Neural progenitor cell (in vitro differentiated cells): ENCODE results near the gene RLBP1.

Experiments
- EZH2 ChIP-seq: fragments of 200-600 bp; sonication (generic); IDR thresholded peaks from 2 replicates; pipeline ENCODE4 v1.6.1; 2017; ENCODE audit warnings: antibody characterized with exemption, mild to moderate bottlenecking, moderate library complexity
- EZH2phosphoT487 ChIP-seq: fragments of 200-600 bp; sonication (generic); IDR thresholded peaks from 2 replicates; pipeline ENCODE4 v1.6.1; 2017; ENCODE audit warnings: antibody characterized with exemption
- TF ChIP-seq, protein P1 (sequence below): fragments of 200-600 bp; sonication (generic); IDR thresholded peaks from 2 replicates; pipeline ENCODE4 v1.5.1; 2017; ENCODE audit warnings: antibody characterized with exemption, mild to moderate bottlenecking

DNA sequence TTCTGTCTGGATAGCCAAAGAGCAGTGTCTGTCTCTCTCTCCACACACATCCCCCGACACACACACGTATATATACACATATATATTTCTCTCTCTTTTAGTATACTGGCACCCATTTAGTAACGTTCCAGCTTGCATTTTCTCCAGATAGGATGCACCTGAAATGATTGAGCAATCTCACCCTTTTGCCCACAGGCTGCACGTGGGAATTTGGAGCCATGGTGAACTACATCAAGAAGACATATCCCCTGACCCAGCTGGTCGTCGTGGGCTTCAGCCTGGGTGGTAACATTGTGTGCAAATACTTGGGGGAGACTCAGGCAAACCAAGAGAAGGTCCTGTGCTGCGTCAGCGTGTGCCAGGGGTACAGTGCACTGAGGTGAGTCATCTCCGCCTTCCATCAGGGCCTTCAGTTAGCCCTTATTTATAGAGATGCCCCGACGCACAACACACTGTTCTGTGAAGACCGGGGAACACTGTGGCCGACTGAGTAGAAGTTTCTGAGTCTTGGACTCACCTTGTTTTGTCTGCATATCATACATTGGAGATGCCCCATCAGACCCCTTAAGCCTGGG is 45.7 kb downstream of the RLBP1 start:
- TF ChIP-seq, protein P1, sequence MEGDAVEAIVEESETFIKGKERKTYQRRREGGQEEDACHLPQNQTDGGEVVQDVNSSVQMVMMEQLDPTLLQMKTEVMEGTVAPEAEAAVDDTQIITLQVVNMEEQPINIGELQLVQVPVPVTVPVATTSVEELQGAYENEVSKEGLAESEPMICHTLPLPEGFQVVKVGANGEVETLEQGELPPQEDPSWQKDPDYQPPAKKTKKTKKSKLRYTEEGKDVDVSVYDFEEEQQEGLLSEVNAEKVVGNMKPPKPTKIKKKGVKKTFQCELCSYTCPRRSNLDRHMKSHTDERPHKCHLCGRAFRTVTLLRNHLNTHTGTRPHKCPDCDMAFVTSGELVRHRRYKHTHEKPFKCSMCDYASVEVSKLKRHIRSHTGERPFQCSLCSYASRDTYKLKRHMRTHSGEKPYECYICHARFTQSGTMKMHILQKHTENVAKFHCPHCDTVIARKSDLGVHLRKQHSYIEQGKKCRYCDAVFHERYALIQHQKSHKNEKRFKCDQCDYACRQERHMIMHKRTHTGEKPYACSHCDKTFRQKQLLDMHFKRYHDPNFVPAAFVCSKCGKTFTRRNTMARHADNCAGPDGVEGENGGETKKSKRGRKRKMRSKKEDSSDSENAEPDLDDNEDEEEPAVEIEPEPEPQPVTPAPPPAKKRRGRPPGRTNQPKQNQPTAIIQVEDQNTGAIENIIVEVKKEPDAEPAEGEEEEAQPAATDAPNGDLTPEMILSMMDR: no peak
- TF ChIP-seq EZH2phosphoT487 (no peak), EZH2 (no peak)
